COLO668 (cell line): Measurements from ENCODE around the gene CELSR1.

ENCODE experiments used
- DNase-seq: peaks from one replicate; lab custom pipeline; 2025; ENCODE audit not compliant: unreplicated experiment; lab: John Stamatoyannopoulos, UW

Gene CELSR1

GRCh38 chr22:46557736-46558480 lies 20.5 kb upstream of the CELSR1 start:
- no peak for DNase-seq

DNA sequence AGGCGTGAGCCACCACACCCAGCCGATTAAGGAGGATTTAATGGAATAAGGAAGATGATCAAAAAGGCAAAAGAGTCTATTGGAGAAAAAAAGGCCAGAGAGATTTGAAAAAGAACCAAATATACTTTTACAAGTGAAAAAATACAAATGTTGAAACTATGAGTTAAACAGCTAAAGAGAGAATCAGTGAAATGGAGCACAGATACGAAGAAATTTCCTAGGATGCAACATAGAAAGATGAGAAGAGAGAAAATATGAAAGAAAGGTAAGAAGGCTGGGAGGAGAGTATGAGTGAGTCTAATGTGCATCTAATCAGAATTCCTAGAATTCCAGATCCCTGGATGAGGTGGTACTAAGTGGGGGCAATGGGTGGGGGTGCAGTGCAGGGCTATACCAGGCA lies 19.4 kb upstream of the CELSR1 start:
- no peak for DNase-seq

DNA sequence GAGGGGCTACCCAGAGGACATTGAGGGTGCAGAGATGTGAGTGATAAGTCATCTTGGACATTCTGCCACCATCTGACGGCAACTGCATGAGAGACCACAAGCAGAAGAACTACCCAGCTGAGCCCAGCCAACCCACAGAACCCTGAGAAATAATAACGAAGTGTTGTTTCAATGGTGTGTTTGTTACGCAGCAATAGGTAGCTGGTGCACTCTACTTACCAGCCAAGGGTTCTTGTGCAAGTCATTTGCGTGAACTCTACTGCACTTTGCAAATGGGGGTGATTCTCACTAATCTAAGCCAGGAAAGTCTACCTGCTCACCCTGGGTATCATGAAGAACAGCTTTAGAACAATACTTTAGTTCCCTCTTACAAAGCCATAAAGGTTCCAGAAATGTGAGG lies 15.8 kb upstream of the CELSR1 start:
- DNase-seq, result no peak

DNA sequence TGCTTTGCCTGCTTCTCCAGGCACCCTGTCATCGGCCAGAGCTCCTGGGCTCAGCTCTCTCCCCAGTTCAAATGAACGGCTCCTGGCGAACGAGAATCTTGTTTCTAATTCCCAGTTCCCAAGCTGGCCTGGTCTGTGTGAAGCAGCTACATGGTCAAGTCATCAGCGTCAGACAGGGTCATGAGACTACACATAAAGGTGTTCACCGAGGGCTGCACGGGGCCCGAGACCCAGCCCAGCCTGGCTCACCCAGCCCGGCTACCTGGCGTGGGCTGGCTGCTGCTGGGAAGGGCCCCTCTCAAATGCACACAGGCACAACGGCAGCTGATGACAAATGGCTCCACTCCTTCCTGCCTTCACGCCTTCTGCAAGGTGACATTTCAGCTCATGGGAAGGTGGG lies 14.6 kb upstream of the CELSR1 start:
- DNase-seq, result no peak

DNA sequence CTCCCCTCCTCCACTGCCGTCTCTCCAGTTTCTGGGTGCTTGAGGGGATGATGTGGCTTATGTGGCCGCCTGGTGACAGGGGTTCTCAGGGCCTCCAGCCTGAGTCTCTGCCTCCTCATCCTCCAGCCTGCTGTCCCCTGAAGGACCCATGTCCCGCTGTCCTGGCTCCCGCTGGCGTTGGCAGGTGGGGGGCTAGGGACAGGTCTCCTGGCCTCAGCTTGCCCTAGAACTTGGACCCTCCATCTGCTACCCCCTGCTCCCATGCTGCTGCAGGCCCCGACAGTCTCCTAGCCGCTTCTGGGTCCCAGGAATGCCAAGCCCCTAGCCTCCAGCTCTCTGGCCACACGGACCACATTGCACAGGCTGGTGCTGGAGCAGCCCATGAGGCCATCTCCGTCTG lies 13.9 kb upstream of the CELSR1 start:
- DNase-seq, result no peak

DNA sequence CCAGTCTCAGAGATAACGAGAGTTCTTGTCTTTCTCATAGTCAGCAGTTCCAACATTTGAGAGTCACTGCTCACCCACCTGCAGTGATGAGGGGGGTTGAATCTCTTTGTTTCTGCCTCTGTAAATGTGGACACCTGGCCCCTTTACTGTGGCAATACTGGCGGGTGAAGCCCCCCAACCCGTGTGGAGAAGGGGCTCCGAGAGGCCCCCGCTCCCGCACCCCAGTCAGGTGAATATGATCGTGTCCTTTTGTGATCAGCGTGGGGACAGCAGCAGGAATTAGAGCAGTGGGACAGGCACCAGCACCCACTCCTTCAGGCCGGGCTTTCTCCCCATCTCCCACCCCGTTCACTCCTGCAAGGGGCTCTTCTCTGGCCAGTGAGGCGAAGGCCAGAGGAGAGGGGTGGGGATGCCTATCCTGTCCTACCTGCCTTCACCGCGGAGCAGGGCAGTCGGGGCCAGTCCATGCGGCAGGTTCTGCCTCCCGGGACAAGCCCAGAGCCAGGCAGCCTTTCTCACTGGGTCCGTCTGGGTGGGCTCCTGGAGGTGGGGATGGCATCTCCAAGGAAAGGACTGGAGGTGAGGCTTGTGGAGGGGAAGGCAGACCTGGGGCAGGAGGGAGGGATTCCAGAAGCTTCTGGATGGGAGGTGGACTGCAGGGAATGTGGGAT lies 12.7 kb upstream of the CELSR1 start:
- no peak for DNase-seq

- DNase-seq, result no peak
Observed at GRCh38 chr22:46549563-46549840, 12.1 kb upstream of the CELSR1 start.

GRCh38 chr22:46547883-46548244 lies 10.4 kb upstream of the CELSR1 start:
- no peak for DNase-seq

DNA sequence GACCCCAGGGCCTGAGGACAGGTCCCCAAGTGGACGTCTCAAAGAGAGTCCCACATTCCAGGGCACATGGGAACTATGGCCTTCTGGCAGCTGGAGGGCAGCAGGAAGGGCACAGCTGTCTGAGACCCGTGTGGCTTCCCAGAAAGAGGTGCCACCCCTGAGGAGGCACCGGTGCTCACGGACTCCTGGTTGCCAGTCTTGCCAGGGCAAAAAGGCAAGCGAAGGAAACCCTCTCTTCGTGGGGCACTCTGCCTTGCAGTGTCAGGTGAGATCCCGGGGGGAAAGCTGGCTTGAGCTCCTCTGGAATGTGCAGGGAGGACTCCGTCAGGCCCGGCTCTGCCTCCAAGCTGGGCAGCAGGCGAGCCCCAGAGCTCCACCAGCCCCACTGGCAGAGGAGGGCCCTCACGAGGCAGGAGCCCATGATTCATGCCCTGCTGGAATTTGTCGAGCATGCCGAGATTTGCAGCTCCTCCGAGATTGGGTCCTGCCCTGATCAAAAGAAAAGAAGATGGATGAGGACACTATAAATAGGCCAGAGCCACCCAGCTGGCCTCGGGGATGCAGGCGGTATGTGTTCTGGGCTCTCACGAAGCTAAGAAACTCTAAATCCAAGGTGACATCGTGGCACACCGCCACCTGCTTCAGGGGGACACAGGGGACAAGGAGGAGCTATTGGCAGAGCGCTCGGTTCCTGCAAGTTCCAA lies 9.9 kb upstream of the CELSR1 start:
- no peak for DNase-seq

DNA sequence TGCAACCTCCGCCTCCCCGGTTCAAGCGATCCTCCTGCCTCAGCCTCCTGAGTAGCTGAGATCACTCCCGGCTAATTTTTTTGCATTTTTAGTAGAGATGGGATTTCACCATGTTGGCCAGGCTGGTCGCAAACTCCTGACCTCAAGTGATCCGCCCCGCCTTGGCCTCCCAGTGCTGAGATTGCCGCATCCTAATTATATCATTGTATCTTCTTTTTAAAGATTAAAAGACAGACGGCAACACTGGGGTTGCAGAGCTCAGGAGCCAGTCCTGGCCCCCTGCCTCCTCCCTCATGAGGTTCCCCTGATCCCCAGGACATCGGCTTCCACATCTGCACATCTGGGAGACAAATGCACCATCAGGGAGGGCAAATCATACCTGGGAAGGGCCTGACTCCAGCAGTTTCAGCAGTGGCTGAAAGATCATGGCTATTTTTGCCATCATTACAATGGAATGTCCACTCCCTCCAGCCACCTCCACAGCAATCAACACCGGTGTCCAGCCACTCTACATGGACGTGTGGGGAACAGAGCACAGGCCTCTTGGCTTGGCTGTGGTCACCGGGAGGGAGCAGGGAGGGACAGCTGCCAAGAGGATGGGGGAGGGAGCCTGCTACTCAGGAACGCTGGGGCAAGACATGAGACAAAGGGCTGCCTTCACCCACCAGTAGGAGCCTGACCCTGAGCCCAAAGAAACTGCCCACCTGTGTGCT lies 9.2 kb upstream of the CELSR1 start:
- DNase-seq, result no peak

- no peak for DNase-seq
Observed at GRCh38 chr22:46545086-46545792, 7.8 kb upstream of the CELSR1 start.

DNA sequence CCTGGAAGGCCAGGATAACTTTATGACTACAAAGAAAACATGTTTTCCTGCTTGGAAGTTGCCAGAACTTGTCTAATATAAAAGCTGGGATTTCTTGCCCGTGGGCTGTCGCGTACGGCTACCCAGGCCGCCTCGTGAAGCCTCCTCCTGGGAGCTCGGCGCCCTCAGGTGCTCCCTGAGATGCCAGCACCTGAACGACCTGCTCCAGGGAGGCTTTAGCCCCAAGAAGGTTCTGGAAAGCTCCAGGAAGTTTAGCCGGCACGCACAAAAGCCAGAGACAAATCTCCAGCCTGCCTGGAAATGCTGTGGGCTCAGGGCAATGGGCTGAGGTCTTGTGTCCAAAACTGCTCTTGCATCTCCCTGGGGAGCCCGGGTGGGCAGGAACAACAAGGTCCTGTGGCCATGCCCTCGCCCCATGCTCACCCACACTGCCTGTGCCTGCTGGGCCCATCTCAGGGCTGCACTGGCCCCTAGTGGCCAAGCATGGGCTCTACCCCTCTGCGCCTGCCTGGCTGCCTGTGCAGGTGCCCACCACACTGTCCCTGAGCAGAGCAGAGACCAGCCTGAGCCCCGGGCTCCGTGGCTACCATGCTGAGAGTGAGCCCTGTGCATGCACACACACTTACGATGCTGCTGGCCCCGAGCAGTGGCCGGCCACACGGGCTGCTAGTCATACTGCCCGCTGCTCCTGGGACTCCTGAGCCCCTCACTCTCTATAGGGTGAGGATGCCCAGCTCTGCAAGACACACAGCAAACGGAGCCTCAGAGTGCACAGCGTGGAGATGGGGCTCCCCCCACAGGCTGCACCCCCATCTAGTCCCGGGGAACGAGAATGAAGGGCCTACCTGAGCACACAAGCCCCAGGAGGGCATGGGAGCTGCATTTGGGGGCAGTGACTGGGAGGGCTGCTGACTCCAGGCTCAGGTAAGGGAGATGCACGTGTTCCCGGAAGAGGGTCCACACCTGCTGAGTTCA lies 4.9 kb upstream of the CELSR1 start:
- DNase-seq, result peak; percentile 82

GRCh38 chr22:46541536-46541935 lies 4.1 kb upstream of the CELSR1 start:
- DNase-seq, result no peak

DNA sequence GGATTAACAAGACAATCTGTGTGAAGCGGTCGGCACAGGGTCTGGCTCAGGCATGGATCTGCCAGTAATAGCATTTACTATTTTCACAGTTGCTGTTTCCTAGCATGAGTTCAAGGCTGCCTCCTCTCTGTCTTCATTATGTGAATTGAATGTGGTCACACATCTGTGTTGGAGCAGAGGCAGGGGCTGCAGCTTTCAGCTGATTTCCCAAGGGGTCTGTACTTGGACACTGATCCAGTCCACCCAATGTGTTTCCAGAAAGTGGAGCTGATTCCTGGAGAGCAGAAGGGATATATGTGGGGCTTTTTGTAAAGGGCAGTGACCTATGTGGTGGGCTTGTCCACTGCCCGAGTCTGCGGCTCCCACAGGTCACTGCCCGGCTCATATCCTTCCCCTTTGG lies 3.5 kb upstream of the CELSR1 start:
- DNase-seq, result no peak

DNA sequence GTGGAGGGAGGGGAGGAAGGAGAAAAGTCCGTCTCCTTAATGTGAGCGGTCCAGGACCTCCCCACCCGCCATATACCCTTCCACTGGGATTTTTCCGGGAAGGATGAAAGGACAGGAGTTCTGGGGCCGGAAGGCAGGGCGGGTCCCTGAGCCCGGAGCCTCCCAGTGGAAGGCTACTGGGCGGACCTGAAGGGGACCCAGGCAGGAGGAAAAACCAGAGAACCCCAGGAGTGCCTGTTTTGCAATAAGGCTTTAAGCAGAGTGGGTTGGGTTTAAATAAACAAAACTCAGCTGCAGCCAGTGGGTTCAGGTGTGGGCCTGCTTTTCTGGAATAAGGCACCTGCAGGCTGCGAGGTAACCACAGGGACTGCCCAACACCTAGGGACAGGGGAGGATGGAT lies 1.7 kb upstream of the CELSR1 start:
- peak; percentile 54 for DNase-seq

DNA sequence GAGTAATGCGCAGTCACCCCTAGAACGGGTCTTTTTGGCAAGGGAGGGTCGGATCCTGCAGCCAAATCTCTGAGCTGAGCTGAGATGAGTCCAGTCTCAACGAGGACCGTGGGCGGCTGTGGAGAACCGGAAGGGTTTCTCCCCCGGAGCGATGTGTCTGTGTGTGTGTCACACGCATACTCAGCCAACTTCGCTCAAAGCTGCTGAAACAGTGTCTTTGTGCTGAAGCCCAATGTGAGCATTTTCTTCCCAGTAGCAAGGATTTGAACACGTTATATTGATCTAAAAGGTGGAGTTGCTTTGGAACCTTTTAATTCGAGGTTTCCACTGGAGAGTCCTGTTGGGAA lies 1.4 kb upstream of the CELSR1 start:
- DNase-seq, result peak; percentile 55

DNA sequence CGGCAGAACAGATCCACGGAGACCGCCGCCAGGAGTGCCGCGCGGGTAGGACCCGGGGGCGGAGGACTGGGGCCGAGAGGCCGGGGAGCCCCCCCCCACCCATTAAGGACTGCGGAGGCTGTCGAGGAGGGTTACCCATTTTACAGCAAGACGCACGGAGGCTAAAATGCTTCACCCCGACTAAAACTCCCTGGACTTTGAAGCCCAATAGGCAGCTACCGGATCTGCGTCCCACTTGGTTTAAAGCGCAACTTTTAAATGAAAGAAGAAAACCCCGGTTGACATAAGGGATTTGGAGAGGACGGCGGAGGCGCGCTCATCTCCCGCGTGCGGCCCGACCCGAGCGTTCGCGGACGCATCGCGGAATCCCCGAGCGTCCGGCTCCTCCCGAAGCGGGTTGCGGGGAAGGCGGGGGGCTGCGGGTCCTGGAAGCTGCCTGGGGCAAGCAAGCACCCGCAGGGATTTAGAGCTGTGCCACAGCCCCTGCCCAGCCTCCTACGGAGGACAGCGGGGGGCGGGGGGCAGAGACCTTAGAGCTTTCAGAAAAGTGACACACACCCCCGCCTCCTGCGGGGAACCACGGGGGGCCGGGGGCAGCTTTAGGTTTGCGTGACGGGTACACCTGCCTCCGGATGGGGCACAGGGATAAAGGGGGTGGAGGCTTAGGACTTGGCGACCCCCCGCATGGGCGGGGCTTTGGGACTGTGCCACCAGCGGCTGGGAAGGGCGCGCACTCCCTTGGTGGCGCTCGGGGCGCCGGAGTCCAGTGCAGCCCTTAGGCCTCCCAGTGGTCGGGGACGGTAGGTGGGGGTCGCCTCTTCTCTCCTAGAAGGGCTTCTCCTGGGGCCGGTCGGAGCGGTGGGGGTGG lies 760 bp upstream of the CELSR1 start:
- peak; percentile 55 for DNase-seq

- DNase-seq, result peak; percentile 69
Observed at GRCh38 chr22:46536537-46537224, 739 bp downstream of the CELSR1 start.
